Kidney capillary endothelial cell (primary cell): ENCODE results near the gene DEPDC5.

ENCODE experiments used
- DNase-seq: peaks from one replicate; pipeline ENCODE4 v3.0.0-alpha.2; 2018; ENCODE audit warnings: low spot score

Gene DEPDC5

DNA sequence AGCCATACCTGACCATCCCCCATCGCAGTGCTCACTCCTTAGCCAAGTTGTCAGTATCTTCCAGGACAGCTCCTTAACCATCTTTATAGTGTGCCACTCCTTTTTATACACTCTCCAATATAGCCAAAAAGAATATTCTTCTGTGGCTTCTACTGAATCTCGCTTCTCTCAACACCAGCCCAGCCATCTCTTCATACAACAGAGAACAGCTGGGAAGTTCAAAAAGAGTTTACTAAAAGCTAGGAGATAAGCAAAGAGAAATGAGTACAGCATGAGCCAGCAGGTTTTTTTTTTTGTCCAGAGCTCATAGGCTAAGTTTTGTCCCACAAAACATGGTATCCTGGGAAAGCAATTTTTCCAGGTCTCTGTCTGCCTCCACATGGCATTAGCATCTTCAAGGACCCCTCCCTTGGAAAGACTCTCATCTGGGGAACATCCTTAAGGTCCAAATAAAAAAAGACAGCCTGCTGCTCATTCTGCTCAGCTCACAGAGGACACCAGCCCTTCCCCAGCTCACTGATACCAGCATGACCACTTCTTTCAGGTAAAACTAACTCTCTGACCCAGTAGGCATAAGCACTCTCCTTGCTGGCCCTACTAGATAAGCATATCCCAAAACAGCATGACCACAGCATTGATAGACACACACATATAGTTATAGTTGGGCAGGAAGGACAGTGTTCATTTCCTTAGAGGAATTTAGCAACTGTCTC lies 141.7 kb downstream of the DEPDC5 start:
- DNase-seq = no peak

DNA sequence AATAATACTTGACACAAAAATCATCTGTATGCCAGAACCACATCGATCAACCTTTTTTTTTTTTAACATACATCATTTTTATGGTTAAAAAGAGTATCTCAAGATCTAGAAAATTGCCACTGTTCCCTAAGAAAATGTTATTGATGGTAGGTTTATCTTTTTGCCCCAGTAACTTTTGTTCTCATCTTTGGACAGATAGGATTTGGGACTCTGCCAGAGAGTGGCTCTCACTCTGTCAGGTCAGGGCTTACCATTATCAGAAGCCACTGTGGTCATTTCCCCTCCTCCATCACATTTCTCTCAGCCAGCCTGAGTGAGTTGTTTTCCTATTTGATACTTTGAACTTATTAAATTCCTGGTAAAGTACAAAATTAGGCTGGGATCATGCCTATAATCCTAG lies 142.7 kb downstream of the DEPDC5 start:
- DNase-seq = no peak

DNA sequence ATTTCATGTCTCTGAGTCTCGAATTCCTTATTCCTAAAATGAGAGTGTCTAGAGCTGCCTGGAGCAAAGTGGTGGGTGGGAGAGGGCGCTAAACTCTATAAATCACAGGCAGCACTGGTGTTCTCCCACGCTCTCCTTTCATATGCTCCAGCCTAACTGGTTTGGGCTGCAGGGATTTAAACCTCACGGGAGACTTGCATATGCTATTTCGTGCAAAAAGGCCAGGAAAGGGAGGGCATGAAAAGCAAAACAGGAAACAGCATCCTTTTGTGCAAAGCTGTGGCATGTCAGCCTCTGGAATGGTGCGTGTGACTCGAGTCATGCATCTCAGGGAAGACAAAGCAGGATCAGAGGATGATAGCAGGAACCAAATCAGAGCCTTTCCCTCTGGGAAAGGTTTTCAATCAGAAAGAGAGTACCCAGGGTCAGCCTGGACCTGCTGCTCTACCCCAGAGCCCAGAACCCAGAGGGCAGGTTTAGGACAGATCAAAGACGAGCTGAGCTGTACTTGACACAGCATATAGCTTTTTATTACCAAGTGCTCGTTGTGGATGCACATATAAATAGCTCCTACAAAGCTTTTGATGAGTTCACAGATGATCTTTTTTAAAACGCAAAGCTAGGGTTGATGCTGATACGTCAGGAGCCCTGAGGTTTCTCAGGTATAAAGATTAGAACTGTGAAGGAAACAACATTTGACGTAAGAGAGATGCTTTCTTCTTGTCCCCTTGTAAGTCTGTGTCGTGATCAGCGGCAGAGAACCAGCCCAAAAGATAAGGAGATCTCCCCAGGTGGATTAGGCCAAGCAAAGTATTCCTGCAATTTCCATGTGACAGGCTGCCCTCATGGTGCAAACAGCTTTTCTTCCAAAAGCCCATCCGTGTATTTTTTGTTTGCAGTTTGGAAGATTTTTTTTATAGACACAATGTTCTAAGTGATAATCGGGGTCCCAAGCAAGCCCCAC lies 144.3 kb downstream of the DEPDC5 start:
- DNase-seq = no peak

DNA sequence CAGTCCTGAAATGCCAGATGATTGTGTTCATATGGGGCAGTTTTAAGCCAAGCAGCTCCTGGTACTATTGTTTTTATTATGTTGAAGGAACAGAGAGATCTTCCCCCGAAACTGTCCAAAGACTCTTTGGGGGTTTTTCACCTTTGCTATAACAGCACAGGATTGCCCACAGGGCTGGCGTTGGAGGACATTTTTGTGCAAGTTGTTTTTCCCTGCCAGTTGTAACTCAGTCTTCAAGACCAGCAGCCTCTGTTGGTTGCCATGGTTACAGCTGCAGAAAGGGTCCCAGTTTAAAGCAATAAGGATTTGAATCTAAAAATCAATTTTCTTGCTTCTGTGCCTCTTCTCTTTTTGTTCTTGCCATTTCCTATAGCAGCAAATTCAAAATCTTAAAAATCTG lies 145.1 kb downstream of the DEPDC5 start:
- DNase-seq = no peak

DNA sequence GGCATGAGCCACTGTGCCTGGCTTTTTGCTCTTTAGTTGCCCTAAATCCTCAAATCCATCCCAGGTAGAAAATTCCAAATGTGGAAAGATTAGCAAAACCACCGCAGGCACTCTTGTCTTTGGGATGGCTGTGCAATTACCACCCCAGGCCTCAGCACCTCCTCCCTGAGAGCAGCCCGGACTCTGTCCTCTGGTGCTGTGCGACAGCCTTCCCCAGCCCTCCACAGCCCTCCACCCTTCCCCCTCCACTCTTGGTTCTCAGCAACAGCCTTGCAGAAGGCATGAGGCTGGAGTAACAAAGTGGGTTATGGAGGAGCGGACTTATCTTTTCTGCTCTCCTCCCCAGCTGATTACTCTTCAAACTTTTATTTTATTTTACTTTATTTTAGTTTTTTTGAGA lies 145.8 kb downstream of the DEPDC5 start:
- no peak for DNase-seq

DNA sequence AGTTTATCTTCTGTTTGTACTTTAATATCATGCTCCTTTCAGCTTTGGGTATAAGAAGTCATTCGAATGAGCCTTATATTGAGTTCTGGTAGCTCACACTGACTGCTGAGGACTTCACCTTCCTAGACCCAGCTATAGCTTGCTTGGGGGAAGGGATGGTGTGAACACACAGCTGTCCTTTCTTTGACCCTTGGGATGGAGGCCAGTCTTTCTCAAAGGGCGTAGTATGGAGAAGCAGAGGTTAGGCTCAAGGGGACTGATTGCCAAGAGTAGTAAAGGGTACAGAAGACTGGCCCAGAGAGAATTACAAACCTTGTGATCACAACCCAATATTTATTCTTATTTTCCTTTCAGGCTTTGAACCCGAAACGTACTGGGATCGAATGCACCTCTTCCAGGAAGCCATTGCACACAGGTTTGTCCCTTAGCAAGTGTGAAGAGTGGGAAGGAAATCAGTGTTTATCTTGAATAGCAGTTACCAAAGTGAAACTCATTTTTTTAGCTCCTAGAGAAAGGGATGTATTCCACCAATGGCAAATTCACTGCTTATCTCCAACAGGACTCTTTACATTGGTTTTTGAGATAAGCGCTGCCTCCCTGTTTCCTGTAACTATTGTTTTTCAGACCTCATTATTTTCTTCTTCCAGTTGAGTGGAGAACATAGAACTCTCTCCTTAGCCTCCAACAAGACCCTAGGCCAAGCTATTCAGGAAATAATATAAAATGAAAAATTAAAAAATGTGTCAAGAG lies 147.7 kb downstream of the DEPDC5 start:
- no peak for DNase-seq

DNA sequence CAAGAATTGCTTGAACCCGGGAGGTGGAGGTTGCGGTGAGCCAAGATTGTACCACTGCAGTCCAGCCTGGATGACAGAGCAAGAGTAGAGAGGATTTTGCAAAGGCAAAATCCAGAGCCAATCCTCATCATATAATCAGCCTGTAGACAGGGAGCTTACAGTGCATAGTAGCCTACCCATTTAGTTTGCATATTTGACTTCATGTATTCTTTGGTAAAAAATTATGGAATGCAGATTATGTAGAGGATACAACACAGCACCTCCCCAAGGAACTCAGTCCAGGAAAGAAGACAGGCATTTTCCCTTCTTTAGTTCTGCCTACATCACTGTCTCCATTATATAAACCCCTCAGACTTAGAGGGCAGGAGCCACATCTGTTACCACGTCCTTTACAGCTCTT lies 150.8 kb downstream of the DEPDC5 start:
- DNase-seq = no peak

DNA sequence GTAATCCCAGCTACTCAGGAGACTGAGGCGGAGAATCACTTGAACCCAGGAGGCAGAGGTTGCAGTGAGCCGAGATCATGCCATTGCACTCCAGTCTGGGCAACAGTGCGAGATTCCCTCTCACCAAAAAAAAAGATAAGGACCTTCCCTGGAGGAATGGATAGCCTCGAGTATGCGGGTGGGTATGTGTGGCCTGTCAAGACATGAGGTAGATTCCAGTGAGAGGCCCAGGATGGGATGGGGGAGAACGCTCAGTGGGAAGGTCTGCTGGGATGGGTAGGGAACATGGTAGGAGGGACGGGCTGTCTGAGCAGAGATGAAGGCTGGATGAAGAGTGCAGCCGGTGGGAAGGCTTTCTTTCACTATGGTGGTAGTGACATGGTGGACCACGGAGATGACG lies 151.5 kb downstream of the DEPDC5 start:
- DNase-seq = no peak

DNA sequence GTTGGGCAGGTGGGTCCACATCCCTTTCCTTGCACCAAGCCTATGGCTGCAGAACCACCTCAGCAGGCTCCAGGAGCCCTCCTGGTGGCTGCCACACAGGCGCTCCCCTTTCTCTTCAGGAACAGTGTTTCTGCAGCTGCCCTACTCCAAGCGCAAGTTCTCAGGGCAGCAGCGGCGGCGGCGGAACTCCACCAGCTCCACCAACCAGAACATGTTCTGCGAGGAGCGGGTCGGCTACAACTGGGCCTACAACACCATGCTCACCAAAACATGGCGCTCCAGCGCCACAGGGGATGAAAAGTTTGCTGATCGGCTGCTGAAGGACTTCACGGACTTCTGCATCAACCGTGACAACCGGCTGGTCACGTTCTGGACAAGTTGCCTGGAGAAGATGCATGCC lies 152.3 kb downstream of the DEPDC5 start:
- no peak for DNase-seq

DNA sequence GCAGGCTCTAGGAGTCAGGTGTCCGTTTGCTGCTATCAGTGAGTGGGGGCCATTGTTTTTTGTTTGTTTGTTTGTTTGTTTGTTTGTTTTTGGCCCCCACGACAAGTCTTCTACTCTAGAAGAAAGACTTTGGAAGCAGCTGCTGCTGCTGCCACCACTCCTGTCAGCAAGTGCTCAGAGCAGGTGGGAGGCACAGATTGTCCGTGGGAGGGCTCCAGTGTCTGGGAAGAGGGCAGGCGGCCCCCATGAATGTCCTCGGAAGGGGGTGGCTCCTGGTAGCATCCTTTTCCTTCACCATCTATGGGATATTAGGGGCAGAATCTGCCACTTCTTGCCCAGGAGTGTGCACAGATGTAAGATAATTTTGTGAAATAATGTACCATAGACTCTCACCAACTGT lies 152.8 kb downstream of the DEPDC5 start:
- no peak for DNase-seq

DNA sequence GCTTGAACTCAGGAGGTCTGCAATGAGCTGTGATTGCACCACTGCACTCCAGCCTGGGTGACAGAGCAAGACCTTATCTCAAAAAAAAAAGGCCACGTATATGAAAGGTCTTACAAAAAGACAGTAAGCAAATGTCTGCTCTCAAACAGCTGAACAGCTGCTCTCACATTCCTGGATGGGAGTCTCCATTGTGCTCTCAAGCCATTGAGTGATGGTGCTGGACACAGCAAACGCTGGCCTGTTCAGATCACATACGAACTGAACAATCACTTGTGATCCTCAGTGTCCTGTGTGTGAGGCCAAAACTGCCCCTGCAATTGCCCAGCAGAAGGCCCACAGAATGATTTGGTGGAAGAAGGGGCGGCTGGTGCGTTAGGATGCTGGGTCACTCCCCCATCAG lies 156.2 kb downstream of the DEPDC5 start:
- no peak for DNase-seq

DNA sequence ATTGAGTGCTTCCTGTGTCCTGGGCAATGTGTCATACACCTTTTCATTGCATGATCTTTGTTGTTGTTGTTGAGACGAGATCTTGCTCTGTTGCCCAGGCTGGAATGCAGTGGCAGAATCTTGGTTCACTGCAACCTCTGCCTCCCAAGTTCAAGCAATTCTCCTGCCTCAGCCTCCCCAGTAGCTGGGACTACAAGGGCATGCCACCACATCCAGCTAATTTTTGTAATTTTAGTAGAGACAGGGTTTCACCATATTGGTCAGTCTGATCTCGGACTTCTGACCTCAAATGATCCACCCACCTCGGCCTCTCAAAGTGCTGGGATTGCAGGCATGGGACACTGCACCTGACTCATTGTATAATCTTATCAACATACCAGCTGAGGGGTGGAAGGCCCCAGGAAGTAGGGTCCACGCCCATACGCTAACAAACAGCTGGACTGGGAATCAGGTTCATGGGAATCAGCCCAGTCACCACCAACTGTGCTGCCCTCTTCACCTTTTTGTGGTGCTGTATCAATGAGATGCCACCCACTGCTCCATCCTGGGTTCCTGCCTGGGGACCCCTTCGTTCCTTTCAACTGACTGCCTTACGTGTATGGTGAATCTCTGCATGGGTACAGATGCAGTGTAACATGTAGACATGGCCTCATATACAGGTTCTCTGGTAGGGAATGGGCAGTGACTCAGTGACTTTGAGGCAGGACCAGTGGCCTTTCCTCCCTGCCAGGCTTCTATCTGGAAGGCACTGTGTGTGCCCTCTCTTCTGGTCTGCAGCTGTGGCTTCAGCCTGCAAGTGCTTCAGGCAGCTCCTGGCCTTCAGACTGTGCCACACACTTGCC lies 158.0 kb downstream of the DEPDC5 start:
- DNase-seq = no peak

DNA sequence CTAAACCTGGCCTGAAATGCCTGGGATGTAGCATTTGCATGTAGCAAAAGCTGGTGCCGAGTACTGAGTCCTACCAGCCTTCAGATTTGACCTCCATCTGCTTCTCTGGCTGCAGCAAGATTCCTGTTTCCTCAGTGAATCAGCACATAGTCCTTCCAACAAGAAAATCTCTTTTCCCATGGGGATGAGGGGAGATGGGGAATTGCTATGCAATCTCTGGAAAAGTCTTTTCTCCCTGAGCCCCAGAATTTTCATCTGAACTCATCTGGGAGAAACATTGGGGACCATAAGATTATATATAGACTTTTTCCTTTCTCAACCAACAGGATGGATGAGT lies 158.6 kb downstream of the DEPDC5 start:
- no peak for DNase-seq

DNA sequence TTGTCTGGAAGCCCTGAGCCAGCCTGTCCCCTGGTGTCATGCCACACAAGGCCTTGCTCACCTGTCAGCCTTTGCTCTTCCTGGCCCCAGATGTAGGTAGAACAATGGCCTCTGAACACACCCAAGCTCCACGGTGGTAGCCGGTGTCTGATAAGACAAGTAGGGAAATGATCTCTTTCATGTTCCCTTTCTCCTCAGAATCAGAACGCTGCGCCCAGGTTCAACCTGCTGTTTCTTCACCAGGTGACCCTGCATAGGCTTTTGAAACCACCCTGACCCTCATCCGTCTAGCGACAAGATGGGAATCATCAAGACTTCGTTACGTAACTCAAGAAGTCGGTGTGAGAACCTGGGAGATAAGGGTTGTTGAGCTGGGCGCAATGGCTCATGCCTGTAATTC lies 161.8 kb downstream of the DEPDC5 start:
- DNase-seq = no peak

DNA sequence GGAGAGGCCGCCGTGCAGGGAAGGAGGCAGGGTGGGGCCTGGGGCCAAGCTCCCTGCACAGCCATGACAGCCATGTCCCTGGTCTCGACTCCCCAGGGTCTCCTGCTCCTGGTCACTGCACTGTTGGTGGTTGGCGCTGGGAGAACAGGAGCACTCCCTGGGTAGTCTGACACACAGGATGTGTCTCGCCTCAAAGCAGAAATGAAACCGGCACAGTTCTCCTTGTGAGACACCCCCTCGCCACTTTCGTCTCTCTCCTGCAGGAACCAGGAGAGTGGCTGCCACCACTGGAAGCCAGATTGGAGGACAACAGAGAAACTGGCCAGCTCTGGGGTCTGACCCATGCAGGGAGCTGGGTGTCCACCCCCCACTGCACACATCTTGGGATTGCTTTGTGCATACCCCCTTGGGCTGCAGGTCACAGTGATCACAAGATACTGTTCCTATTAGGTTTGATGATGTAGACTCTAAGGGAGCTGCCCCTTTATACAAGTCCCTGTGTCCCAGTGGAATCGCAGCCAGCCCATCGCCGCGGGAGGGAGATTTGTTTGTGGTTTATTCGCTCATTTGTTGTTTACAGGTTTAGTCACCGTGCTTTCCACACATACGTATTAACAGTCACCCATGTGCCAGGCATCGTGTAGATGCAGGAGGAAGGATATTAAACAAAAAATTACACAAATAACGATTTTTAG lies 163.6 kb downstream of the DEPDC5 start:
- no peak for DNase-seq

DNA sequence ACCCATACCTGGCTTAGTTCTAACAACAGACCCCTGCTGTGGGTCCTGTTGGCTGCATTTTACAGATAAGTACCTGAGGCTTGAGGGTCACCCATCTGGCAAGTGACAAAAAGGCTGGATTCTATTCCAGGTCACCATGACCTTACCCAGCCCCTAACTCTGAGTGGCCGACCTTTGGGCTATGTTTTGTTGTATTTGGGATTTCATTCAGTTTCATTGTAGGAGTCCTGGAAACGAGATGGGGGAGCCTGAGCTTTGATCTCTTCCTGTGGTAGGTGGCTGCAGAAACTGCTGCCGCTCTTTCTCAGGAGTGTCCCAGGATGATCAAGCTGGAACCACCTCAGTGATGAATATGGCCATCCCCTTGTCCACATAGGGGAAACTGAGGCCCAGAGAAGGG lies 165.9 kb downstream of the DEPDC5 start:
- no peak for DNase-seq

DNA sequence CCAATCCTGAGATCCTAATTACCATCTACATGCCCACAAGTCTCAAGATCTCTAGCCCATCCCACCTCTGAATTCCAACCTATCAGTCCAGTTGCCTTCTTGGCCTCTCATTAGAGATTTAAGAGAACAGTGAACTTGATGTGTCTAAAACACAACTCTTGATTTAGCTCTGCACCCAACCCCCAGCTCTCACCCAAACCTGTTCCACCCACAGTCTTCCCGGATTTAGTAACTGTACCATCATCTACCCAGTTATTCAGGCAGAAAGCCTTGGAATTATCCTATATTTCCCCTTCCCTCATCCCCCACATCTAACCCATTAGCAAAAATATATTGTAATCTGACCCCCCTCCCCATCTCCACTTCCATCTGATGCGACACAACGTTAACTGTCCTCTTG lies 166.5 kb downstream of the DEPDC5 start:
- DNase-seq = no peak

DNA sequence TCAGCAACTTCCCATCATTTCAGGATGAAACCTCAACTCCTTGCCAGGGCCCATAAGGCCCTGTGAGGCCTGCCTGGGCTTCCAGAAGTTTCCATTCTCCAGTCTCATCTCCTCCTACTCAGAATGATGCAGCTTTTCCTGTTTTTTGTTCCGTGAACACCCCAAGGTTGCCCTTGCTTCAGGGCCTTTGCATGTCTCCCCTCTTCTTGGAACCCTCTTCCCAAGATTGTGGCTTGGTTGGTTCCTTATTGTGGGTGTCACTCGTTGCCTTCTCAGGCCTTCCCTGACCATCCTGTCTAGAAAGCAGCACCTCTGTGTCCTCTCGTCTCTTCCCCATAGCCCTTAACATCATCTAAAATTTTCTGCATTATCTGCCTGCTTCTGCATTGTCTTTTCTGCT lies 167.3 kb downstream of the DEPDC5 start:
- DNase-seq = no peak

DNA sequence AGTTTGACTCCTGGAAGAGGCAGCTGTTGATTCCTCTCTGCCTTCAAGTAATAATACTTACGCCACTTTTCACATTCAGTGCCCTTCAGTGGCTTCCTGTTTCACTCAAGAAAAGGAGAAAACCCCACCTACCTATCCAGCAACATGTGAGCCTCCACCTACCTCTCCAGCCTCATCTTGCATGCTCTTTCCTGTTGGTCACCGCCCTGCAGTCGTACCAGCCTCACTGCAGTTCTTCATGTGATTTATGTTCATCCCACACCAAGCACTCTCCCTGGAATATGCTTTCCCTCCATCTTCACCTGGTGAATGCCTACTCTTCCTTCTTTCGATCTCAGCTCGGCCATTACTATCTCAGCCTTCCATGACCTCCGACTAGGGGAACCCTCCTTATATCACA lies 168.7 kb downstream of the DEPDC5 start:
- DNase-seq = no peak

DNA sequence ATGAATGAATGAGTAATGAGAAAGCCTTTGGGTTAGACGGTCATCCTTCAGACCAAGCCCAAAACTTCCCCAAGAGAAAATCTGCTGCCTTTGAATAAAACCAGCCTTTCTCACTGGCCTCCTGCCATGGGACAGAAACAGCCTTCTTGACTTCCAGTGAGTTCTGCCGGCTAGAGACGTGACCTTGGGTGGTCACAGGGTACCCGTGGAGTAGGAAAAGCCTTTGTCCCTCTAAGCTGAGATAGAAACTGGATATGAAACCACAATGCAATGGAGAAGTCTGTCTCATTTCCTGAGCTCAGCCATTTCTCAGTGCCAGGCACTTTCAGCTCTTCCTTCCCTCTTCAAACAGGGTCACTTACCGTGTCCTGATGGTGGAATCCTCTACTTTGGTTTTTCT lies 169.3 kb downstream of the DEPDC5 start:
- DNase-seq = no peak

DNA sequence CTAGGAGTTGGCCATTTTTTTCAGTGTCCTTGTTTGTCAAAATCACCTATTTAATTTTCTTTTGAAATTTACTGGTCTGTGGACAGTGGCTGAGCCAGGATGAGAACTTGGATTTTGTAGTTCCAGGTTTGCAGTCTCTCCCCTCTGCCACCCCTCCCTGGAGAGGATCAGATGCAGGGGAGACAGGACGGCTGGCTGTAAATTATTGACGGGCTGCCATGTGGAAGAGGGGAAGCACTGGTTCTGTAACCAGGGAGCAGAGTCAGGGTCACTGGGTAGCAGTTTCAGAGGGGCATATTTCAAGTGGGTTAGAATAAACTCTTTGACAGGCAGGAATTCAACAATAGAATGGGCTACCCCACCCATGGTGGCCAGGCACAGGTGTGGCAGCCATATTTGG lies 169.9 kb downstream of the DEPDC5 start:
- no peak for DNase-seq
